ENCODE data around the gene NIPBL. TPM values are rescaled to one million over a fixed set of nuclear protein-coding genes. Genes with fewer than 3 reads are reported as not detected.
"Not testable (repeated sequence)": the region's sequence is repeated elsewhere in the genome, so short reads cannot be mapped to it uniquely, and the experiment has no call there.

NIPBL gene
- total and polyA plus RNA-seq, 8 donors: 48.8 to 80.2 (median 67.6) TPM

DNA sequence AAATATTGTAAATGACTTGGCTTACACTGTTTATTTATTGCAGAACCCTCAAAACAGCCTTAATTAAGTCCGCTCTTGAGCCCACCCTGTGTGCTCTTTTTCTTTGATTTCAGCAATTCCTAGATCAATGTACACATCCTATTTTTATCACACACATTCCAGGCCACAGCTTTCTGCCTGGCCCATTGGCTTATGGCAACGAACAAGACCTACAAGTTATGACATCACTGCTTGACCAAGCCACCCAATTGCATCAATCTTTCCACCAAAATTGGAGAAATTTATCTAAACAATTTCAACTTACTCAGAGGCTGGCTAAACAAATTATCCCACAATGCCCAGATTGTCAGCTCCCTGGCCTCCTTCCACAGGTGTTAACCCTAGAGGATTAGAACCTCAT, 214.2 kb downstream of the NIPBL start:
- Histone ChIP-seq H3K9me3 (peaks cover 0 to 4% of the 10 kb centered on the region in 2 donors), H3K36me3 (peaks cover 0 to 4% of the 10 kb centered on the region in 2 donors), H3K27me3 (no peaks in the 10 kb centered on the region), H3K4me3 (no peak overlapping the region), H3K27ac (no peak overlapping the region), H3K4me1 (no peaks in the 10 kb centered on the region)
- TF ChIP-seq, protein P1, sequence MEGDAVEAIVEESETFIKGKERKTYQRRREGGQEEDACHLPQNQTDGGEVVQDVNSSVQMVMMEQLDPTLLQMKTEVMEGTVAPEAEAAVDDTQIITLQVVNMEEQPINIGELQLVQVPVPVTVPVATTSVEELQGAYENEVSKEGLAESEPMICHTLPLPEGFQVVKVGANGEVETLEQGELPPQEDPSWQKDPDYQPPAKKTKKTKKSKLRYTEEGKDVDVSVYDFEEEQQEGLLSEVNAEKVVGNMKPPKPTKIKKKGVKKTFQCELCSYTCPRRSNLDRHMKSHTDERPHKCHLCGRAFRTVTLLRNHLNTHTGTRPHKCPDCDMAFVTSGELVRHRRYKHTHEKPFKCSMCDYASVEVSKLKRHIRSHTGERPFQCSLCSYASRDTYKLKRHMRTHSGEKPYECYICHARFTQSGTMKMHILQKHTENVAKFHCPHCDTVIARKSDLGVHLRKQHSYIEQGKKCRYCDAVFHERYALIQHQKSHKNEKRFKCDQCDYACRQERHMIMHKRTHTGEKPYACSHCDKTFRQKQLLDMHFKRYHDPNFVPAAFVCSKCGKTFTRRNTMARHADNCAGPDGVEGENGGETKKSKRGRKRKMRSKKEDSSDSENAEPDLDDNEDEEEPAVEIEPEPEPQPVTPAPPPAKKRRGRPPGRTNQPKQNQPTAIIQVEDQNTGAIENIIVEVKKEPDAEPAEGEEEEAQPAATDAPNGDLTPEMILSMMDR (IDR thresholded peaks at IDR 0.05): no peak
- DNase-seq (no peak), ATAC-seq (no peak)
- intact Hi-C loops (cut with DNase I): no loop called here

DNA sequence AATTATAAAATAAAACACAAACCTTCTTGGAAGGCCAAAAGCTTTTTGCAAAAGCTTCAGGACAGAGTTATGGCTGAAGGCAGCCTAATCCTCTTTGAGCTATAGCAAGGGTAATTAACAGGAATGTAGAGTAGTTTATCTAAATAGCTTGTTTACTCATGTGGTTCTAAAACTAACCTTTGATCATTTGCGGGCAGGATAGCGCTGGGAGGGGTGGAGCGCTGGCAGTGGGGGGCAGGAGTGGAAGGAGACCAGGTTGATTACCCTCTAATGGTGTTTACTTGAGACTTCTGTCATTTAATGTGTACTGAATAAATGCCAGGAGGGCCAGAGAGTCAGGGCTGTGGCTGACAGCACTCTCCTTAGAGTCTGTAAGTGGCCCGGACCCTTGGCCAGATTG, 217.2 kb downstream of the NIPBL start:
- peaks cover 0 to 22% of the 10 kb centered on the region in 2 donors for H3K9me3 ChIP-seq
- H3K4me1 ChIP-seq; H3K4me3 ChIP-seq; H3K27me3 ChIP-seq; H3K36me3 ChIP-seq; ATAC-seq; H3K27ac ChIP-seq; DNase-seq; intact Hi-C loops (cut with DNase I): not testable (repeated sequence)

DNA sequence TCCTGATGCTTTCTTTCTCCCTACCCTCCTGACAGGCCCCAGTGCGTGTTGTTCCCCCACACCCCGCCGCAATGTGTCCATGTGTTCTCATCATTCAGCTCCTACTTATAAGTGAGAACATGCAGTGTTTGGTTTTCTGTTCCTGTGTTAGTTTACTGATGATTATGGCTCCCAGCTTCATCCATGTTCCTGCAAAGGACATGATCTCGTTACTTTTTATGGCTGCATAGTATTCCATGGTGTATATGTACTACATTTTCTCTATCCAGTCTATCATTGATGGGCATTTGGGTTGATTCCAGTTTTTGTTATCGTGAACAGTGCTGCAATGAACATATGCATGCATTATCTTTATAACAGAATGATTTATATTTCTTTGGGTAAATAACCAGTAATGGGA, 222.7 kb downstream of the NIPBL start:
- H3K4me3 ChIP-seq; ATAC-seq; DNase-seq; H3K4me1 ChIP-seq; H3K27ac ChIP-seq; intact Hi-C loops (cut with DNase I); H3K27me3 ChIP-seq: not testable (repeated sequence)
- Histone ChIP-seq H3K36me3 (peaks cover 0 to 18% of the 10 kb centered on the region in 2 donors), H3K9me3 (peaks cover 0 to 33% of the 10 kb centered on the region in 2 donors)

DNA sequence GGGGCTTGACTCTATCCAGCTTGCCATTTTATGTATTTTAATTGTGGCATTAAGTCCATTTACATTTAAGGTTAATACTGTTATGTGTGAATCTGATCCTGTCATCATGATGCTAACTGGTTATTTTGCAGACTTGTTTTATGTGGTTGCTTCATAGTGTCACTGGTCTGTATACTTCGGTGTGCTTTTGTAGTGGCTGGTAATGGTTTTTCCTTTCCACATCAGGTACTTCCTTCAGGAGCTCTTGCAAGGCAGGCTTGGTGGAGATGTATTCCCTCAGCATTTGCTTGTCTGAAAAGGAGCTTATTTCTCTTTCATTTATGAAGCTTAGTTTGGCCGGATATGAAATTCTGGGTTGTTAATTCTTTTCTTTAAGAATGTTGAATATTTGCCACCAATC, 226.7 kb downstream of the NIPBL start:
- TF ChIP-seq, protein P1 (IDR thresholded peaks at IDR 0.05): no peak
- peaks cover 0 to 35% of the 10 kb centered on the region in 2 donors for H3K36me3 ChIP-seq
- H3K27me3 ChIP-seq: no peaks in the 10 kb centered on the region
- peaks cover 0 to 15% of the 10 kb centered on the region in 2 donors for H3K9me3 ChIP-seq
- ATAC-seq (no peak), DNase-seq (no peak)
- intact Hi-C loops (cut with DNase I): no loop called here
- no peak overlapping the region for H3K4me3 ChIP-seq
- H3K27ac ChIP-seq: no peak overlapping the region
- no peaks in the 10 kb centered on the region for H3K4me1 ChIP-seq

DNA sequence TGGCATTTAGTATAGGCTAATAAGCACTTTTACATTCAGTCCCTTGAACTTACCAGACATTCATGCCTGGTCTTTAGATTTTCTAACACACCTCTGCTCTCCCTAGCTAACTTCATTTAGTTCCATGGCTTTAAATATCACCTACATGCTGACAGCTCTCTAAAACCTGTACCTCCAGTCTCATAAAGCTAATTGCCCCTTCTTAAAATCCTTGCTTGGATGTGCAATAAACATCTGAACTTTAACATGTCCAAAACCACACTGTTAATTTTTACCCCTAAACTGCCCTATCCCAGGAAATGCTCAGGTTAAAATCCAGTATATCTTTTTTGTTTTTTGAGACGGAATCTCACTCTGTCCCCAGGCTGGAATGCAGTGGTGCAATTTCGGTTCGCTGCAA, 232.8 kb downstream of the NIPBL start:
- Histone ChIP-seq H3K4me1 (peaks cover 0 to 12% of the 10 kb centered on the region in 2 donors), H3K27me3 (no peaks in the 10 kb centered on the region), H3K4me3 (no peak overlapping the region), H3K36me3 (peaks cover 0 to 38% of the 10 kb centered on the region in 2 donors), H3K27ac (no peak overlapping the region), H3K9me3 (no peaks in the 10 kb centered on the region)
- DNase-seq (no peak), ATAC-seq (no peak)
- intact Hi-C loops (cut with DNase I): no loop called here
- TF ChIP-seq, protein P1 (IDR thresholded peaks at IDR 0.05): no peak

DNA sequence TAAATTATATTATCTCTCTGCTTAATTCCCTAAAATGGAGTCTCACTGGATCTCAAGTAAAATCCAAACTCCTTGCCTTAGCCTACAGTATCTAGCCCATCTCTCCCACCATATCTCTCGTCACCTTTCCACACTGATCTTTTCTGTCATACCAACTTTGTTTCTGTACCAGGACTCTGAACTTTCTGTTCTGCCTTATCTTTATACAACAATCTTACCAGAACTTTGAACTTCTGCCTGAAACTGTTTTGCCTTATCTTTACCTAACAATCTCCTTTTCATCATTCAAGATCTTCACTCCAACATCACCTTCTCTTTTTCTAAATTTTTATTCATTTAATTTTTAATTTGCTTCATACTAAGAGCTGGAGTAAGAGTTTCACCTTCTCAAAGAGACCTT, 233.6 kb downstream of the NIPBL start:
- Histone ChIP-seq H3K9me3 (no peaks in the 10 kb centered on the region), H3K36me3 (peaks cover 0 to 38% of the 10 kb centered on the region in 2 donors), H3K4me3 (no peak overlapping the region), H3K27me3 (no peaks in the 10 kb centered on the region), H3K4me1 (peaks cover 0 to 12% of the 10 kb centered on the region in 2 donors), H3K27ac (no peak overlapping the region)
- DNase-seq (no peak), ATAC-seq (no peak)
- TF ChIP-seq, protein P1 (IDR thresholded peaks at IDR 0.05): no peak
- intact Hi-C loops (cut with DNase I): no loop called here

Data from left lung (tissue), 10 donors.